Osteocyte (in vitro differentiated cells): Measurements from ENCODE around the gene TCHP. TPM values are rescaled to one million over a fixed set of nuclear protein-coding genes. Genes with fewer than 3 reads are reported as not detected.

Source experiments
- DNase-seq: peaks from one replicate; pipeline ENCODE4 v3.0.0; 2021; ENCODE audit warnings: mixed read lengths; ENCODE audit not compliant: unreplicated experiment; ENCODE audit errors: extremely low spot score
- H3K27ac Mint-ChIP-seq: one replicate; pipeline ENCODE4 v1.8.0; 2021; ENCODE audit warnings: mild to moderate bottlenecking, mixed read lengths; ENCODE audit not compliant: unreplicated experiment
- H3K27me3 Mint-ChIP-seq: one replicate; pipeline ENCODE4 v1.8.0; 2021; ENCODE audit warnings: mixed read lengths; ENCODE audit not compliant: unreplicated experiment
- H3K36me3 Mint-ChIP-seq: one replicate; pipeline ENCODE4 v1.8.0; 2021; ENCODE audit warnings: mixed read lengths; ENCODE audit not compliant: unreplicated experiment
- H3K4me1 Mint-ChIP-seq: one replicate; pipeline ENCODE4 v1.8.0; 2021; ENCODE audit warnings: mixed read lengths; ENCODE audit not compliant: unreplicated experiment
- H3K4me3 Mint-ChIP-seq: one replicate; pipeline ENCODE4 v1.8.0; 2021; ENCODE audit warnings: mild to moderate bottlenecking, moderate library complexity, mixed read lengths; ENCODE audit not compliant: unreplicated experiment
- H3K9me3 Mint-ChIP-seq: one replicate; pipeline ENCODE4 v1.8.0; 2021; ENCODE audit warnings: mixed read lengths; ENCODE audit not compliant: unreplicated experiment
- CTCF ChIP-seq: fragments of 200-600 bp; sonication (generic); IDR thresholded peaks from 2 replicates; pipeline ENCODE4 v1.5.0; 2021; ENCODE audit warnings: antibody characterized with exemption, mild to moderate bottlenecking, moderate library complexity
- total RNA-seq: library from RNA; stranded (reverse); gene quantifications from 2 replicates; pipeline ENCODE4 v1.2.1, GENCODE V29; 2021

The TCHP gene
- total RNA-seq, 1 donor from 2014 or later, result 14.4 TPM

- Mint-ChIP-seq H3K4me3 (no peak overlapping the region), H3K36me3 (no peaks in the 10 kb centered on the region), H3K9me3 (no peaks in the 10 kb centered on the region), H3K27me3 (no peaks in the 10 kb centered on the region), H3K27ac (no peak overlapping the region), H3K4me1 (peaks cover 16% of the 10 kb centered on the region)
- no peak for TF ChIP-seq CTCF
- no peak for DNase-seq
Measured at GRCh38 chr12:109868182-109869051, 31.7 kb upstream of the TCHP start.

- H3K4me3 Mint-ChIP-seq, result no peak overlapping the region
- TF ChIP-seq CTCF, result no peak
- H3K36me3 Mint-ChIP-seq, result no peaks in the 10 kb centered on the region
- DNase-seq, result no peak
- no peaks in the 10 kb centered on the region for H3K27me3 Mint-ChIP-seq
- no peaks in the 10 kb centered on the region for H3K9me3 Mint-ChIP-seq
- H3K27ac Mint-ChIP-seq, result peak overlapping the region; percentile 35
- H3K4me1 Mint-ChIP-seq, result no peaks in the 10 kb centered on the region
Measured at GRCh38 chr12:109870648-109871047, 29.4 kb upstream of the TCHP start.

GRCh38 chr12:109871668-109872314 lies 28.3 kb upstream of the TCHP start:
- H3K27ac Mint-ChIP-seq, result no peak overlapping the region
- peaks cover 1% of the 10 kb centered on the region for H3K36me3 Mint-ChIP-seq
- H3K4me3 Mint-ChIP-seq, result no peak overlapping the region
- no peak for TF ChIP-seq CTCF
- H3K4me1 Mint-ChIP-seq, result no peaks in the 10 kb centered on the region
- no peaks in the 10 kb centered on the region for H3K9me3 Mint-ChIP-seq
- DNase-seq, result no peak
- H3K27me3 Mint-ChIP-seq, result no peaks in the 10 kb centered on the region

GRCh38 chr12:109873653-109874052 lies 26.4 kb upstream of the TCHP start:
- no peak for TF ChIP-seq CTCF
- Mint-ChIP-seq H3K36me3 (peaks cover 1% of the 10 kb centered on the region), H3K9me3 (no peaks in the 10 kb centered on the region), H3K4me1 (peaks cover 16% of the 10 kb centered on the region), H3K27ac (no peak overlapping the region), H3K27me3 (no peaks in the 10 kb centered on the region), H3K4me3 (no peak overlapping the region)
- DNase-seq, result no peak

GRCh38 chr12:109875572-109876131 lies 24.4 kb upstream of the TCHP start:
- Mint-ChIP-seq H3K4me1 (peaks cover 30% of the 10 kb centered on the region), H3K36me3 (peaks cover 1% of the 10 kb centered on the region), H3K27ac (no peak overlapping the region), H3K27me3 (no peaks in the 10 kb centered on the region), H3K9me3 (no peaks in the 10 kb centered on the region), H3K4me3 (no peak overlapping the region)
- no peak for DNase-seq
- no peak for TF ChIP-seq CTCF
